DMS53 (cell line): ENCODE results near the gene RNF214.
"Not testable (repeated sequence)": the region's sequence is repeated elsewhere in the genome, so short reads cannot be mapped to it uniquely, and the experiment has no call there.

Experiments
- DNase-seq: peaks from one replicate; lab custom pipeline; 2025; lab: John Stamatoyannopoulos, UW

Gene RNF214

DNA sequence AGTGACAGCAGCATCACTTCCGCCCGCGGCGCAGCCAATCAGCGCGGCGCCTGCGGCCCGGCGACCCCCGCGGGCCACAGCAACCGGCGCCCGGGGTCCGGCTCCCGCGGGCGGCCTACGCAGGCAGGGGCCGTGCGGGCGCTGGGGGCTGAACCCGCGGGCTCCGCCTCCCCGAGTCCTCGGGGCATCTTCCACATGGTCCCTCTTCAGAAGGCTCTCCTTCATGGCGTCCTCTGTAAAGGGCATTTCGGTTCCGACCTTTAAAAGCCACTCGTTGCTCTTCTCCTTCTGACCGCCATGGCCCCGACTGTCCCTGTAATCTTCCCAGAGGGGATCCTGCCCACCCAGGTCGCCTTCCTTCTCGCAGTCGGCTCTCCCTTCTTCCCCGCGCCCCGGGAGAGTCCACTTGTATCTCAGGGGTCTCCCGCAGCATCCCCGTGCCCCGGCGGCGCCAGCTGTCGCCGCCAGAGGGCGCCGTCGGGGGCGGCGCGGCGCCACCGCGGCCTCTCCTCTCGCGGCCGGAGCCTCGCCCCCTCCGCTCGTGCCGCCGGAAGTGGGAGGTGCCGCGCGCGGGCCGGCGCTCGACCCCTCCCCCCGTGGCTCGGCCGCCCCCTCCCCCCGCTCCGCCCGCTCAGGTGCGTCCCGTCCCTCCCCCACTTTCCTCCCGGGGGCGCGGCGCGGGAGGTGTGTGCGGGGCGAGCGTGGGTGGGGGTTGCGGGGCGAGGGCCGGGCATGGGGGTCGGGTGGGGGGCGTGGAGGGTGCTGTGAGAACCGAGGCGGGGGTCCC is at the start of gene RNF214:
Gene RNF214, plus strand, starts transcription at position 580 of the 787 bp plus-strand sequence. CDS start 1,602 bp downstream, outside the sequence.
- peak; percentile 91 for DNase-seq

DNA sequence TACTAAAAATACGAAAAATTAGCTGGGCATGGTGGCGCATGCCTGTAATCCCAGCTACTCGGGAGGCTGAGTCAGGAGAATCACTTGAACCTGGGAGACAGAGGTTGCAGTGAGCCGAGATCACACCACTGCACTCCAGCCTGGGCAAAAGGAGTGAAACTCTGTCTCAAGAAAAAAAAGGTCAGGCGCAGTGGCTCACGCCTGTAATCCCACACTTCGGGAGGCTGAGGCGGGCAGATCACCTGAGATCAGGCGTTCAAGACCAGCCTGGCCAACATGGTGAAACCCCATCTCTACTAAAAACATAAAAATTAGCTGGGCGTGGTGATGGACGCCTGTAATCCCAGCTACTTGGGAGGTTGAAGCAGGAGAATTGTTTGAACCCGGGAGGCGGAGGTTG is 49.3 kb upstream of the RNF214 start:
- not testable (repeated sequence) for DNase-seq

DNA sequence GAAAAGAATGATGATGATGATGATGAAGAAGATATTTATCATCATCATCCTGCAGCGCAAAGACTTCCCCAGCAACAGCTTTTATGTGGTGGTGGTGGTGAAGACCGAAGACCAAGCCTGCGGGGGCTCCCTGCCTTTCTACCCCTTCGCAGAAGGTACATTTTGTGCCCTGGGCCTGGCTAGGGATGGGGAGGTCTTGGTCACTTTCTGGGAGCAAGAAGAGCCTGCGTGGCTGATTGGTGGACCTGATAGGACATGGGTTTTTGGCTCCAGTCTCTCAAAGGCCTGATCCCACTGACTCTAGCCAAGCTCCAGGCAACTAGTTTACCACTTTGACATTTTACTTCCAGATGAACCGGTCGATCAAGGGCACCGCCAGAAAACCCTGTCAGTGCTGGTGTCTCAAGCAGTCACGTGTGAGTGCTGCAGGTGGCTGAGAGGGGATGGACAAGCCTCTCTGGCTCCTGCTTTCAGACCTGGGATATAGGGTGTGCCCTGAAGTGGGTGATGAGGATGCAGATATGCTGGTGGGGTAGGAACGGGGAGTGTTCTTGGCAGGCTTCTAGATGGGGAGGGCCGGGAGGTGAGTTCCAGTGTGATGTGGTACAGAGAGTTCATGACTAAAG is 48.6 kb upstream of the RNF214 start:
- DNase-seq = peak; percentile 96

DNA sequence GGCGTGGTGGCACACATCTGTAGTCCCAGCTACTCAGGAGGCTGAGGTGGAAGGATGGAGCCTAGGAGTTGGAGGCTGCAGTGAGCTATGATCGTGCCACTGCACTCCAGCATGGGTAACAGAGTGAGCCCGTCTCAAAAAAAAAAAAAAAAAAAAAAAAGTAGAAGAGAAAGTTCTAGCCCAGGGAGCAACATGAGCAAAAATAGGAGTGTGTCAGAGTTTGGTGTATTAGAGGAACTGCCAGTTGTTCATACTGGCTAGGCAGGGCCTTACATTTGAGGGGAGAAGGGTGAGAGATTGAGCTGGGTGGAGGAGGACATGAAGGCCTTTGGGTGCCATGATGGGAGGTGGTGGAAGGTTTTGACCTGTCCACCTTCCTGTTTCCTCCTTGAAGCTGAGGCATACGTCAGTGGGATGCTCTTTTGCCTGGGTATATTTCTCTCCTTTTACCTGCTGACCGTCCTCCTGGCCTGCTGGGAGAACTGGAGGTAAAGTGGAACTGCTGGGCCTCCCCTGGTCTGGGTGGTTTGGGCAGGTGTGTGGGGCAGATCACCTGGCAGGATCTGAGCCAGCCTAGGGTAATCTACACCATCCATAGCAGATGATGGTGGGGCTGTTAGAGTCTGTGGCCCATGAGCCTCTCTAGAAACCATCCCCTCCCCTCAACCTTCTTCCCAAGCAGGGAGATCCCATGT is 46.6 kb upstream of the RNF214 start:
- peak; percentile 49 for DNase-seq

DNA sequence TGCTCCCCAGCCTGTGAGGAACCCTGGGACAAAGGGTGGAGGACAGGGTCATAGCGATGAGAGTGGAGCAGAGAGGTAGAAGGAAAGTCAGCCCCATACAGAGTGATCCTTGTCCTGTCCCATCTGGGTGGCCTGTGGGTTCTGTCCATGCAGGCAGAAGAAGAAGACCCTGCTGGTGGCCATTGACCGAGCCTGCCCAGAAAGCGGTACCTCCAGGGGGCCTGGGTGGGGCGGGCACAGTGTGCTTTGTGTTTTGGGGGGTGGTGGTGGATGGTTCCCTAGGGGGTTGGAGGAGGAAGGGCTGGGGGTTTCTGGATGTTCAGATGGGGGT is 46.1 kb upstream of the RNF214 start:
- DNase-seq = no peak

DNA sequence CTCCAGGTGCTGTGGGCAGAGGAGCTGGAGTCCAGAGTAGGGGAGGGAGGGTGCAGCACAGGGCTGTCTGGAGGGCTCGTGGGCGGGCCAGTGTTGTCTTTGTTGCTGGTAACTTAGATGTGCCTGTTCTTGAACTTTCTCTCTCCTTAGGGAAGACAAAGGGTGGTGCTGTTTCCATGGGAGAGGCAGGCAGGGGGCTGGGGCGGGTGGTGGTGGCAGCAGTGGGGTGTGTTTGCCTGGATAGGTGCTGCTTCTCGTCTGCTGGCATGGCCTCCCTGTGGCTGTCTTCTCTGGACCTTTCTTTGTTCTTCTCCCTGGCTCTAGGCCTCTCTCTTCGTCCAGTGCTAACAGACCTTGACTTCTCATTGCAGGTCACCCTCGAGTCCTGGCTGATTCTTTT is 45.5 kb upstream of the RNF214 start:
- DNase-seq = no peak

DNA sequence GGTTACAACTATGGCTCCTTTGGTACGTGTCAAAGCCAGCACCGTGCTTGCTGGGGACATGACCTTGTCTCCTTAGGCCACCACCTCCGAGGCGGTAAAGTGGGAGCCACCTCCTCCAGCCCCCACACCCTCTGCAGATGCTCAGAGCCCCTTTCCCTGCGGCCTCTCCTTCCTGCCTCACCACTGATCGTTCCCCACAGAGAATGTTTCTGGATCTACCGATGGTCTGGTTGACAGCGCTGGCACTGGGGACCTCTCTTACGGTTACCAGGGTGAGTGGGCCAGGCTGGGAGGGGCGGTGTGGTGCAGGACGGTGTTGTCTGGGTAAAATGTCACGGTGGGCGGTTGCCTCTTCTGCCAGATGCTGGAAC is 45.1 kb upstream of the RNF214 start:
- no peak for DNase-seq

DNA sequence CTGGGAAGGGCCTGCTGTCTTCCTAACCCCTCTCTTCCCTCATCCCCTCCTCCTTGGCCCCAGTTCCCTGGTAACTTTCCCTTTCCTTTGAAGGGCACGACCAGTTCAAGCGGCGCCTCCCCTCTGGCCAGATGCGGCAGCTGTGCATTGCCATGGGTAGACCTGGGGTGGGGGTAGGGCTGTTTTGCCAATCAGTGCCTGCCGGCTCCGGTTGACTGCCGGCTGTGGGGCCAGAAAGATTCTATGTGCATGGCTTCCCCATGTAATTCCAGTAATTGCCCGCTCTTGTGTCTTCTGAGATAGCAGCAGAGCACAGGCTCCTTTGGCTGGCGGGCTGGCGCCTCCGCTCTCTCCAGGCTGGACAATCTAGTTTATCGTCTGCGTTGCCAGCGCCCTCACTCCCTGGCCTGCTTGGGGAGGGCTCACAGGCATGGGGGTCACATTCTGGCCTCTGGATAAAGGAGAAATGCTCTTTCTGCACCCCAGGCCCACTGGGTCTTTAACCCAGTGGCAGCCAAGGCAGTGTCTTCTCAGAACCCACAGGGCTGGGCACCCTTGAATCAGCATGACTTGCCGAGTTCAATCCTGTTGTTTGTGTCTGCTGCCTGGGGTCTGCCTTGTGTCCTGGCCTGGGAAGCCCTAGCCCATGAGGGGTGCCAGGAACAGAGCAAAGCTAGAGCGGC is 44.5 kb upstream of the RNF214 start:
- no peak for DNase-seq

DNA sequence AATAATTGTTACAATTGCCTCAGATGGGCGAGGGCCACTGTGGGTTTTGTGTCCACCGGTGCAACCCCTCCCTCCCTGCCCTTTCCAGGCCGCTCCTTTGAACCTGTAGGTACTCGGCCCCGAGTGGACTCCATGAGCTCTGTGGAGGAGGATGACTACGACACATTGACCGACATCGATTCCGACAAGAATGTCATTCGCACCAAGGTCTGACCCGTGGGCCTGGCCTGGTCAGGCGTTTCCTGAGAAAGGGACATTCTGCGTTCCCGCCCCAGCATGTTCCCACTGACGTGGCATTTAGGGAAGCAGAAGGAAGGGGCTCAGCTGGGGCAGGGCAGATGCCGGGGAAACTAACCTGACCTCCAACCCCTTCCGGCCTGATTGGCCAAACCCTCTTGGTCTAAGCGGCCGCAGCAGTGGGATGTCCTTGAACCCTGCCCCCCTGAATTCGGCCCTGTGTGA is 43.8 kb upstream of the RNF214 start:
- DNase-seq = no peak

DNA sequence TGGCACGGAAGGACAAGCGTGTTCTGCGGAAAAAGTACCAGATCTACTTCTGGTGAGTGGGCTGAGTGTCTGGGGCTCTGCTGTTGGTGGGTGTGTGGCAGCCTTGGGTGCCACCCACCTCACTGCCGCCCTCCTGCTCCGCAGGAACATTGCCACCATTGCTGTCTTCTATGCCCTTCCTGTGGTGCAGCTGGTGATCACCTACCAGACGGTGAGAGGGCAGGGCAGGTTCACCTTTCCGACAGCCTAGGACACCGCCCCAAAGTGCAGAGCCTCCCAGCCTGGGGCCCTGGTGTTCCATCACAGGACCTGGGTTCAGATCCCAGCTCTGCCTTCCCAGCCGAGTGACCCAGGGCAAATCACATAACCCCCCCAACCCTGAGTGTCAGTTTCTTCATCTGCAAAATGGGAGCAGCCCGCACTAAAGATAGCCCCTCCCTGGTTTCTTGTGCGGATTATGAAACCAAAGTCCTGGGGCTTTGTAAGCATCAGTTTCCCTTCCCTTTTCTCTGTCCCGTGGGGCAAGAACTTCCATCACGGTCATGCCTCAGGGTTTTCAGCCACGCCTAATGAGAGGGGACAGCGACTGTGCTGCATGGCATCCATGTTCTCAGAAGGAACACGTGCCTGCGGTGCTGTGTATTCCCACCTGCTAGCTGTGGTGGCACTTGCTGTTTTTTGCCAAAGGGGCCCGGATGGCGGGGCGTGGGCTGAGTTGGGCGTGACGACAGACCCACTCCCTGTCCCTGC is 43.1 kb upstream of the RNF214 start:
- no peak for DNase-seq

DNA sequence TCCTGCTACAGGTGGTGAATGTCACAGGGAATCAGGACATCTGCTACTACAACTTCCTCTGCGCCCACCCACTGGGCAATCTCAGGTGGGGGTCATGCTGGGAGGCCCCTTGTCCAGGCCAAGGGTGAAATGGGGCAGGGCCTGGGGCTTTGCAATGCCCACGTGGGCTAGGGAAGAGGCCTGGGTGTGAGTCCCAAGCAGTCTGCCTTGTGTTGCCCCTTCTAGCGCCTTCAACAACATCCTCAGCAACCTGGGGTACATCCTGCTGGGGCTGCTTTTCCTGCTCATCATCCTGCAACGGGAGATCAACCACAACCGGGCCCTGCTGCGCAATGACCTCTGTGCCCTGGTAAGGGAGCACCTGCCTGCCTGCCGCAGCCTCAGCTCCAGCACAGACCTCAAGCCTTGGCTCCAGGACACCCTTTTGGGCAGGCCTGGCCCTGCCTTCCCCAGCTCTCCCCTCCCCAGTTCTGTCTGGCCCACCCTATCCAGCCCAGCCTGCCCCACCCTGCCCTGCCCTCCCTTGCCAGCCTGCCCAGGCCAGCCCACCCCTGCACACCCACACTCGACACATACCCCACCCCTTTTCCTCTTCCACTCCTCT is 42.4 kb upstream of the RNF214 start:
- DNase-seq = no peak

DNA sequence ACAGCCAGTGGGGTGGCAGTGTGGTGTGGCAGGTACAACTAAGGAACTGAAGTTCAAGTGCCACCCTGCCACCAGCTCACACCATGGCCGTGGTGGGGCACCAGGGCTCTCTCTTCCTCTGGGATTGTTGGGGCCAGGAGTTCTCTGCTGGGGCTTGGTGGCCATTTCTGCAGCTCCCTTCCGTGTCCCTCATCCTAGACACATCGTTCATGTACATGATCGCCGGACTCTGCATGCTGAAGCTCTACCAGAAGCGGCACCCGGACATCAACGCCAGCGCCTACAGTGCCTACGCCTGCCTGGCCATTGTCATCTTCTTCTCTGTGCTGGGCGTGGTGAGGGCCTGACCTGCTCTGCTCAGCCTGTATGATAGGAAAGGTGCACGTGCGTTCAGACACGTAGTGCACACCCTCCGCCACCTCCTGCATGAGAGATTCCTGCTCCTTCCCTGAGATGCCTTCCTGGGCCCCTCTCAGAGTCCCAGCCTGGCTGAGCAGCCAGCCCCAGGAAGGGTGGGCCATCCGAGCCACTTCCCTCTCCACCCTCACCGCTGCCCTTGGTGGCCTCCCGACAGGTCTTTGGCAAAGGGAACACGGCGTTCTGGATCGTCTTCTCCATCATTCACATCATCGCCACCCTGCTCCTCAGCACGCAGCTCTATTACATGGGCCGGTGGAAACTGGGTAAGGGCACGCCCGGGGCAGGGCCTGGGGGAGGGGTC is 40.6 kb upstream of the RNF214 start:
- DNase-seq = no peak

DNA sequence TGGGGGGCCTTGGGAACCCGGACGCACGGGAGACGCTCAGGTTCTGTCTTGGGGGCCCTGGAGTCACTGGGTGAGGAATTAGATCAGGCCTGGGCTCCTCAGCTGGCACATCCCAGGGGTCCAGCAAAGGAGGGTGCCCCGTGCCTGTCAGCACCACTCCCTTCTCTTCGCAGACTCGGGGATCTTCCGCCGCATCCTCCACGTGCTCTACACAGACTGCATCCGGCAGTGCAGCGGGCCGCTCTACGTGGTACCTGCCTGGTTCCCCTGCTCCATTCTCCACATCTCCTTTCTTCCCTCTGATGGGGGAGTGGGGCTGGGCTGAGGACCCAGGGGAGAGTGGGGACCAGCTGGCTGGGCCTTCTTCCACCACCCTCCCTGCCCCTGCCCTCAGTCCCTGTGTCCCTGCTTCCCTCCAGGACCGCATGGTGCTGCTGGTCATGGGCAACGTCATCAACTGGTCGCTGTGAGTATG is 40.0 kb upstream of the RNF214 start:
- no peak for DNase-seq

DNA sequence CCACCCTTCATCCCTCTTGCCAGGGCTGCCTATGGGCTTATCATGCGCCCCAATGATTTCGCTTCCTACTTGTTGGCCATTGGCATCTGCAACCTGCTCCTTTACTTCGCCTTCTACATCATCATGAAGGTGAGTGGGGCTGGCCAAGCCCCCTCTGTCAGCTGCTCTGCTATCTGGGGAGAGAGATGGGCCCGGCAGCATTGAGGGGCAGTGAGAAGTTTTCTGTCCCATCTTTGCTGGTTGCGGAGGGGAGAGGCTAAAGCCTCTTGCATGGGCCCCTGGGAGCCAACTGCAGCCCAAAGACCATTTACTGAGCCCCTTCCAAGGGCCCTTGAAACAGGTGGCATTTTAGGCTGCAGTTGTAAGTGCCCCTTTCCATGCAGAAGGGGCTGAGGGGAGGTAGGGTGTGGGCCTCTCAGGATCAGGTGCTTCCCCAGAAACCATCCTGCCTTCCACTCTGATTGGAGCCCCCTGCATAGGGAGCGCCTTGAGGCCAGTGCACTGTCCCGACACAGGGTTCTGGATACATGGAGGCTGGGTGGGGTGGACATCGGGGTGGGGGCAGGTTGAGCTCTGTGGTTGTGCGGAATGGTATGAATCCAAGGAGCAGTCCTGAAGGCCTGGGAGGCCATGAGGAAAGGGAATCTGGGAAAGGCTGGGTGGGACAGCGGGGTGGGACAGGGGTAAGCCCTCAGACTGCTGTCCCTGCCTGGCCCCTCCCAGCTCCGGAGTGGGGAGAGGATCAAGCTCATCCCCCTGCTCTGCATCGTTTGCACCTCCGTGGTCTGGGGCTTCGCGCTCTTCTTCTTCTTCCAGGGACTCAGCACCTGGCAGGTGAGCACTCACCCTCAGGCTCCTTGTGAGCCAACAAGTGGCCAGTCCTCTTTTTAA is 39.1 kb upstream of the RNF214 start:
- DNase-seq = no peak

DNA sequence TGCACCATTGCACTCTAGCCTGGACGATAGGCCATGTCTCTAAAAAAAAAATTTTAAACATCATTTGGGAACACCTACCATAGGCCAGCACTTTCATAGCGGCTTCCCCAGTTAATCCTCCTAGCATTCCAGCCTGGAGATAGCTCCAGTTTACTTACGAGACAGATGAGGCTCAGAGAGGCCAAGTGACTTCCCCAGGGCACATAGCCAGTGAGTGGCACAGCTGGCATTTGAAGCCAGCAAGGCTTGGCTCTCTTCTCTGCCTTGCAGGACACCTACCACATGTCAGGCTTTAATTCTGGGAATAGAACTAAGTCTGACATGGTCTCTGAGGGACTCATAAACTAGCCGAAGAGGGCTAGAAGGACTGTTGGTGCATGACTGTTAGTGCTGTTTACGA is 38.2 kb upstream of the RNF214 start:
- no peak for DNase-seq

DNA sequence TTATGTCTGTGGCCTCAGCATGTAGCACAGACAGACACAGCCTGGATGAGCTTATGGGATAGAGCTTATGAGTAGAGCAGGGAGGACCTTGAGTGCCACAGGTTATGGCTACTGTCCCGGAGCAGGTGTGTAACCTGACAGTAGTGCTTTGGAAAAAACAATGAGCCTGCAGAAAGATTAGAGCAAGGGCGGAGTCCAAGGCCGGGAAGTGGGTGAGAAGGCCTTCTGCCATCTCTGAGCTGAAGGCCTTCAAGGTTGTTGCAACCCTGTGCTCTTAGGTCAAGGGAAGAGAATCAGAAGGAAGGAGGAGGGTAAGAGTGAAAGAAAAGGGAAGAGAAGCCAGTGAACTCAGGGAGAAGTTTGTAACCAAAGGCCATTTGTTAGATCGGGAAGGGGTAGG is 37.2 kb upstream of the RNF214 start:
- no peak for DNase-seq

DNA sequence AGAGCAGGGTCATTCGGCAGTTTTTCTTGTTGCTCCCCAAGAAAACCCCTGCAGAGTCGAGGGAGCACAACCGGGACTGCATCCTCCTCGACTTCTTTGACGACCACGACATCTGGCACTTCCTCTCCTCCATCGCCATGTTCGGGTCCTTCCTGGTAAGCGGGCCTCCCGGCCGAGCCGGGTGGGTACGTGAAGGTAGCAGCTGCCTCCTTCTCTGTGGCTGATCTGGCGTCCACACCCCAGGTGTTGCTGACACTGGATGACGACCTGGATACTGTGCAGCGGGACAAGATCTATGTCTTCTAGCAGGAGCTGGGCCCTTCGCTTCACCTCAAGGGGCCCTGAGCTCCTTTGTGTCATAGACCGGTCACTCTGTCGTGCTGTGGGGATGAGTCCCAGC is 36.7 kb upstream of the RNF214 start:
- DNase-seq = no peak

DNA sequence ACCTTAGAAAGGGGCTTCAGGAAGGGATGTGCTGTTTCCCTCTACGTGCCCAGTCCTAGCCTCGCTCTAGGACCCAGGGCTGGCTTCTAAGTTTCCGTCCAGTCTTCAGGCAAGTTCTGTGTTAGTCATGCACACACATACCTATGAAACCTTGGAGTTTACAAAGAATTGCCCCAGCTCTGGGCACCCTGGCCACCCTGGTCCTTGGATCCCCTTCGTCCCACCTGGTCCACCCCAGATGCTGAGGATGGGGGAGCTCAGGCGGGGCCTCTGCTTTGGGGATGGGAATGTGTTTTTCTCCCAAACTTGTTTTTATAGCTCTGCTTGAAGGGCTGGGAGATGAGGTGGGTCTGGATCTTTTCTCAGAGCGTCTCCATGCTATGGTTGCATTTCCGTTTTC is 35.5 kb upstream of the RNF214 start:
- no peak for DNase-seq
